Measurements from ENCODE around the gene RPL13.

Gene RPL13

GRCh38 chr16:89544113-89544512 lies 16.4 kb upstream of the RPL13 start (continued):
- TF ChIP-seq ARNTL (CRISPR knock-in tag; IDR thresholded peaks at IDR 0.05; ENCODE audit: borderline replicate concordance, low read depth) (no peak), OSR1 (CRISPR knock-in tag; IDR thresholded peaks at IDR 0.05) (no peak), GLIS3 (CRISPR knock-in tag; IDR thresholded peaks at IDR 0.05) (no peak), ZFP30 (CRISPR knock-in tag; IDR thresholded peaks at IDR 0.05) (no peak), TCF4 (CRISPR knock-in tag; IDR thresholded peaks at IDR 0.05; ENCODE audit: borderline replicate concordance) (no peak), PPARA (CRISPR knock-in tag; IDR thresholded peaks at IDR 0.05; ENCODE audit: borderline replicate concordance) (no peak), RARB (CRISPR knock-in tag; IDR thresholded peaks at IDR 0.05) (no peak), ISL1 (CRISPR knock-in tag; IDR thresholded peaks at IDR 0.05) (no peak)

- TF ChIP-seq BACH2 (CRISPR knock-in tag; IDR thresholded peaks at IDR 0.05; ENCODE audit: borderline replicate concordance): no peak
- no peak for TF ChIP-seq PPARA (CRISPR knock-in tag; IDR thresholded peaks at IDR 0.05; ENCODE audit: borderline replicate concordance)
- TF ChIP-seq PATZ1 (CRISPR knock-in tag; IDR thresholded peaks at IDR 0.05; ENCODE audit: borderline replicate concordance): no peak
- TF ChIP-seq TCF4 (CRISPR knock-in tag; IDR thresholded peaks at IDR 0.05; ENCODE audit: borderline replicate concordance): no peak
- no peak for TF ChIP-seq ARNTL (CRISPR knock-in tag; IDR thresholded peaks at IDR 0.05; ENCODE audit: borderline replicate concordance, low read depth)
- no peak for TF ChIP-seq CSDC2 (CRISPR knock-in tag; IDR thresholded peaks at IDR 0.05)
- TF ChIP-seq OSR1 (CRISPR knock-in tag; IDR thresholded peaks at IDR 0.05): no peak
- TF ChIP-seq RARB (CRISPR knock-in tag; IDR thresholded peaks at IDR 0.05): no peak
These were observed 15.8 kb upstream of the RPL13 start for GRCh38 chr16:89544713-89545043.

GRCh38 chr16:89545044-89545830 lies 15.2 kb upstream of the RPL13 start:
- TF ChIP-seq ZFP30 (CRISPR knock-in tag; IDR thresholded peaks at IDR 0.05) (no peak), POU6F1 (CRISPR knock-in tag; IDR thresholded peaks at IDR 0.05; ENCODE audit: borderline replicate concordance, low read depth) (no peak), TCF4 (CRISPR knock-in tag; IDR thresholded peaks at IDR 0.05; ENCODE audit: borderline replicate concordance) (no peak), GLIS3 (CRISPR knock-in tag; IDR thresholded peaks at IDR 0.05) (no peak), PATZ1 (CRISPR knock-in tag; IDR thresholded peaks at IDR 0.05; ENCODE audit: borderline replicate concordance) (no peak), ZFP3 (CRISPR knock-in tag; IDR thresholded peaks at IDR 0.05) (no peak), TSHZ2 (CRISPR knock-in tag; IDR thresholded peaks at IDR 0.05) (no peak), SNAI2 (CRISPR knock-in tag; IDR thresholded peaks at IDR 0.05) (no peak), OSR1 (CRISPR knock-in tag; IDR thresholded peaks at IDR 0.05) (no peak)
- no peak for ATAC-seq

More at GRCh38 chr16:89544713-89545043, 15.8 kb upstream of the RPL13 start:
- ATAC-seq: no peak

- no peak for ATAC-seq
- TF ChIP-seq CSDC2 (CRISPR knock-in tag; IDR thresholded peaks at IDR 0.05): no peak
- no peak for TF ChIP-seq ZFP30 (CRISPR knock-in tag; IDR thresholded peaks at IDR 0.05)
- no peak for TF ChIP-seq PPARA (CRISPR knock-in tag; IDR thresholded peaks at IDR 0.05; ENCODE audit: borderline replicate concordance)
- no peak for TF ChIP-seq CREB5 (CRISPR knock-in tag; IDR thresholded peaks at IDR 0.05; ENCODE audit: low read depth)
- no peak for TF ChIP-seq SNAI2 (CRISPR knock-in tag; IDR thresholded peaks at IDR 0.05)
- no peak for TF ChIP-seq PATZ1 (CRISPR knock-in tag; IDR thresholded peaks at IDR 0.05; ENCODE audit: borderline replicate concordance)
- no peak for TF ChIP-seq ISL1 (CRISPR knock-in tag; IDR thresholded peaks at IDR 0.05)
- no peak for TF ChIP-seq ZNF70 (CRISPR knock-in tag; IDR thresholded peaks at IDR 0.05)
- no peak for TF ChIP-seq CSRNP3 (CRISPR knock-in tag; IDR thresholded peaks at IDR 0.05)
- no peak for TF ChIP-seq GLIS3 (CRISPR knock-in tag; IDR thresholded peaks at IDR 0.05)
- TF ChIP-seq ZNF8 (CRISPR knock-in tag; IDR thresholded peaks at IDR 0.05): no peak
These were observed 14.5 kb upstream of the RPL13 start for GRCh38 chr16:89545831-89546574.

Data from SK-N-SH treated with all-trans-retinoic acid at 6 μM for 48 hours (cell line).